Epithelial cell of esophagus (primary cell): Measurements from ENCODE around the gene USP48.
"Not testable (repeated sequence)": the region's sequence is repeated elsewhere in the genome, so short reads cannot be mapped to it uniquely, and the experiment has no call there.

Source experiments
- DNase-seq: peaks from one replicate; pipeline ENCODE4 v3.0.0; 2010; ENCODE audit warnings: low read depth
- H3K4me3 ChIP-seq: 2 replicates; pipeline ENCODE4 v1.5.1; 2011; ENCODE audit warnings: mild to moderate bottlenecking, low read length, control low read depth
- TF ChIP-seq, protein P1 (sequence below): IDR thresholded peaks from 2 replicates; pipeline ENCODE4 v1.5.1; 2011; ENCODE audit warnings: low read depth, mild to moderate bottlenecking, low read length, control low read depth, inconsistent platforms; ENCODE audit not compliant: insufficient read depth; ENCODE audit errors: missing control alignments

The USP48 gene

DNA sequence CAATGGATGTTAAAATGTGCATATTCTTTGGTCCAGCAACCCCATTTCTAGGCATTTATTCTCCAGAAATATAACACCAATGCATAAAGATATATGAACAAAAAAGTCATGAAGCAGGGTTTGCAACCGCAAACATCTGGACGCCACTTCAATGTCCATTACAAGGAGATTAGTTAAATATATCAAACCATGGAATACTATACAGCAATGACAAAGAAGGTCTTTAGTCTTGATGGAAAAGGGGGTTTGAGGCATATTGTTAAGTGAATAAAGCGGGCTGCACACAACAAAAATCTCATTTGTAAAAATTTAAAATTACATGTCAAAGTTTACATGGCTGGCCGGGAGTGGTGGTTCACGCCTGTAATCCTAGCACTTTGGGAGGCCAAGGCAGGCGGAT lies 145.4 kb downstream of the USP48 start:
- TF ChIP-seq, protein P1, sequence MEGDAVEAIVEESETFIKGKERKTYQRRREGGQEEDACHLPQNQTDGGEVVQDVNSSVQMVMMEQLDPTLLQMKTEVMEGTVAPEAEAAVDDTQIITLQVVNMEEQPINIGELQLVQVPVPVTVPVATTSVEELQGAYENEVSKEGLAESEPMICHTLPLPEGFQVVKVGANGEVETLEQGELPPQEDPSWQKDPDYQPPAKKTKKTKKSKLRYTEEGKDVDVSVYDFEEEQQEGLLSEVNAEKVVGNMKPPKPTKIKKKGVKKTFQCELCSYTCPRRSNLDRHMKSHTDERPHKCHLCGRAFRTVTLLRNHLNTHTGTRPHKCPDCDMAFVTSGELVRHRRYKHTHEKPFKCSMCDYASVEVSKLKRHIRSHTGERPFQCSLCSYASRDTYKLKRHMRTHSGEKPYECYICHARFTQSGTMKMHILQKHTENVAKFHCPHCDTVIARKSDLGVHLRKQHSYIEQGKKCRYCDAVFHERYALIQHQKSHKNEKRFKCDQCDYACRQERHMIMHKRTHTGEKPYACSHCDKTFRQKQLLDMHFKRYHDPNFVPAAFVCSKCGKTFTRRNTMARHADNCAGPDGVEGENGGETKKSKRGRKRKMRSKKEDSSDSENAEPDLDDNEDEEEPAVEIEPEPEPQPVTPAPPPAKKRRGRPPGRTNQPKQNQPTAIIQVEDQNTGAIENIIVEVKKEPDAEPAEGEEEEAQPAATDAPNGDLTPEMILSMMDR, result no peak
- no peak for DNase-seq
- no peak overlapping the region for H3K4me3 ChIP-seq

DNA sequence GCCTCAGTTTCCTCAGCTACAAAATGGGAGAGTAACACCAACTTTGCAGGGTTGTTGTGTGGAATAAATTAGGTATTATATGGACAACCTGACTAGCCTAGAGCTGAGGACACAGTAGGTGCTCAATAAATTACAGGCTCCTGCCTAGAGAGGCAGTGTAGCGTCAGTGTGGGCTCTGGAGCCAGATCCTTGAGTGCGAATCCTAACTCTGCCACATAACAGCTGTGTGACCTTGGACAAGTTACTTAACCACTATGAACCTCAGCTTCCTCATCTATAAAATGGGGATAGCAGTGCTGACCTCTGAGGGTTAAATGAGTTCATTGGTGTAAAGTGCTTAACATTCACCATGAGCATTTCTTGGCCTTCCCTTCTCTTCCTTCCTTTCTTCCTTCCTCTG lies 146.9 kb downstream of the USP48 start:
- TF ChIP-seq, protein P1, result no peak
- H3K4me3 ChIP-seq, result no peak overlapping the region
- no peak for DNase-seq

DNA sequence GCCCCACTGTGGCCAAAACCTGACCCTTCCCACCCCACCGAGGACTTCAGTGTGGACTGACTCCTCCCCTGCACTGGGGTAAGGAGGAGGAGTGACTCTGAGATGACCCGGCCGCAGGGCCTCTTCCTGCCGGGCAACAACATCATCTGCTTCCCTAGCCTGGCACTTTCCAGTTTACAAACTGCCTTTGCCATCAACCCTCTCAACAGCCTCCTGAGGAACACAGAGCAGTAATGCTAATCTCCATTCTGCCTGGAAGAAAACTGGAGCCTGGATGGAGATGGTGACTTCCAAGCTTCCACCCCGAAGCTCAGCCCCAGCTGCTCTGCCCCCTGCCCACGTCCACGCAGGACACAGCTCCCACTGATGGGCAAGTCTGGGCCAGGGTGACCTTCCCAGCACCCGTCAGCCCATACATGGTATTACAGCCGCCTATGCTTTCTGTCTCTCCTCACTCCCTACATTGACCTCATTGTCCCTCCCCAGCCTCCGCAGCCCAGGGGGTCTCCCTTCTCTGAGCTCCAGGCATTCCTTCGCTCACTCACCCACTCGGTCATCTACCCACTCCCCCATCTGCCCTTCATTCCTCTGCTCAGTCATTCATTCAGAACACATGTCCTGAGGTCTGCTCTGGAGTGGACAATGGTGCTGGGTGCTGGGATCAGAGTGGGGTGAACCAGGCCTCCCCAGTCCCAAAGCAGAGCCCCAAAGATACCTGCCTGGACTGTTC lies 148.0 kb downstream of the USP48 start:
- H3K4me3 ChIP-seq, result no peak overlapping the region
- TF ChIP-seq, protein P1, result no peak
- DNase-seq, result no peak

DNA sequence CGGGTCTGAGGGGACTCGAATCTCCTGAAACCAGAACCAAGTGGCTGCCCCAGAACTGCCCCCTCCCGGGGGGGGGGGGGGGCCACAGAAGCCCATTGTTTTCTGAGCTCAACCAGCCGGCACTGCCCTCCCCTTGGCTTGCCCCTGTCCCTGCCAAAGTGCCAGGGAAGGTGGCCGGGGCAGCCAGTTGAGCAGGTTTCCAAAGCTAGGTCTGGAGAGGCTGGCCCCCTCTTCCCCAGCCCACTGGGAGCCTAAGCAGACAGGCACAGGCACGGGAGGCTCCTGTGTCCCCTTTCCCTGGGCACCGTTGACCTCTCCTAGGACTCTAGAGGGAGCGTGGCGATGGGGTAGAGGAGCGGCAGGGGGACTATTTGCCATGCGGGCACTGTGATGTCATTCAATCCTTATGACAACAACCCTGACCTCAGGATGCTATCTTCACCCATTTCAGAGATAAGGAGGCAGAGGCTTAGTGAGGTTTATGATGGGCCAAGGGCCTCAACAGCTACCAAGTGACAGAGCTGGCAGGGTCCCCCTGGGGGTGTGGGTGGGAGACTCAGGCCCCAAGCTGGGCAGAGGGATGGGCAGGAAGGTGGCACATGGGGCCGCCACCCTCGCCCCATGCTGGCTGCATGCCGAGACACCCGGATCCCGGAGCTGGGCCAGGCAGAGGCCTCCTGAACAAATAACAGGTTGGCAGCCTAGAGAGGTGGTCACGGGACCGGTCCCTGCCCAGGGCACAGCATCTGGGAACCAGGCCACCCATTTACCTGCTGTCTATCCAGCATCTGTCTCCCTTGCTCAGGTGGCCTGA lies 148.8 kb downstream of the USP48 start:
- H3K4me3 ChIP-seq, result no peak overlapping the region
- no peak for DNase-seq
- TF ChIP-seq, protein P1, result no peak

DNA sequence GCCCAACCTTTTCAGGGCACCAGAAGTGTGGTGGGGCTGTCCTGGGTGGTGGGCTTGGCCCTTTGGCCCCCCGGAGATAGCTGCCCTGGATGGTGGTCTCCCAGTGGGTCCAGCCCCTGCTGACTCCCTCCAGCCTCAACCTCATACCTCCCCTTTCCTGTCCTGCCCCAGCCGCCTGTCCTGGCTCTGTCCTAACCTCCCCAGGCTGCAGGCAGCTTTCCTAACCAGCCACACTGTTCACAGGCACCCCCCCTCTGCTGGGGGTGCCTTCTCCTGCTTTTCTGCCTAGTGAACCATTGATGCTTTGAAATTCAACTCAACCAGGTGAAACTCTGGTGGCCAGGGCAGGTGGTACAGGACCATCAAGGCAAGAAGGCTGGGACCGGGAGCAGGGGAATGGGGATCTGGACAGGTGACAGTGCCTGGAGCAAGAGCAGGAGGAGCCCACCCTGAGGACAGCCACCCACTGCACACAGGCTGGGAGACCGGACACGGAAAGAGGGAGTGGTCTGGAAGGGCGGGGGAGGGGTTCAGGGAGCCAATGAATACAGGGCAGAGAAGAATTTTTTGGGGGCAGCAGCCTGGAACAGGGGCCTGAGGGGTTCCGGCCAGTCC lies 149.7 kb downstream of the USP48 start:
- no peak overlapping the region for H3K4me3 ChIP-seq
- TF ChIP-seq, protein P1, result no peak
- DNase-seq, result no peak

DNA sequence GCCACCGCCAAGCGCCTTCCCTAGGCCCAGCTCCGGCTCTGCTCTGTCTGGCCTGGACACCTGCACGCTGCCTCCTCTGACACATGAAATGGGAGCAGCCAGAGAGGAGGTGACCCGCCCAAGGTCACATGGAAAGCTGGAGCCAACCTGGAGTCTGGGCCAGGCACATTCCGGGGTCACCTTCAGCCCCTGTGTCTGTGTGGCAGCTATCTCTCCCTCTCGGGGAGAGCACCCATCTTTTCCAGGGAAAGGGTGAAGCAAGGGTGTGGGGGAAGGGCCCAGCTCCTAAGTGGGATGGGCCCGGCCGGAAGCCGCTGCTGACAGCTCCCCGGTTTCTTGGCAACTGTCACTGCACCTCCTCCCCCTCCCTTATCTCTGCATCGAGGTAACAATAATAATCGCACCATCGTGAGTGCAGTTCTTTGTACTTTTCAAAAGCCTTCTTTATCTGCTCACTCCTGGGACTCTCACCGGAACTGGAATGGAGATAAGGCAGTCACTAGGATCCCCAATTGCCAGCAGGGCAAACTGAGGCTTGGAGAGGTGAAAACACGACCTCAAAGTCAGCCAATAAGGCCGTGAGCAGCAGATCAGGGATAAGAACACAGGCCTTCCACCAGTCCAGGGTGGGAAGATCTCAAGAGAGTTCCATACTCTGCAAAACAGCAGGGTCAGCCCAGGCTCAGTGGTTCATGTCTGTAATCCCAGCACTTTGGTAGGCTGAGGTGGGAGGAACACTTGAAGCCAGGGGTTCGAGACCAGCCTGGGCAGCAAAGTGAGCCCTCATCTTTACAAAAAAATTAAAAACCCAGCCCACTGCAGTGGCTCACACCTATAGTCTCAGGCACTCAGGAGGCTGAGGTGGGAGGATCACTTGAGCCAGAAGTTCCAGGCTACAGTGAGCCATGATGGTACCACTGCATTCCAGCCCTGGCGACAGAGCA lies 150.7 kb downstream of the USP48 start:
- TF ChIP-seq, protein P1, result no peak
- DNase-seq, result no peak
- no peak overlapping the region for H3K4me3 ChIP-seq

DNA sequence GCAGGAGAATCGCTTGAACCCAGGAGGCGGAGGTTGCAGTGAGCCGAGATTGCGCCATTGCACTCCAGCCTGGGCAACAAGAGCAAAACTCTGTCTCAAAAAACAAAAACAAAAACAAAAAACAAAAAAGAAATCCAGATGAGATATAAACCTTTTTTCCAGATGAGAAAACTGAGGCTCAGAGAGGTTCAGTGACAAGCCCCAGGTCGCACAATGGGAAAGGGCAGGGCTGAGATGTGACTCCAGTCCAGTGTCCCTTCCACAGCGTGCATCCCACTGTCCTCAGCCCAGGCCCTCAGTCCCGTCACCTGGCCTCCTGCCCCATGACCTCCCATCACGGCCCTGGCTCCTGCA lies 151.4 kb downstream of the USP48 start:
- H3K4me3 ChIP-seq, result not testable (repeated sequence)

More for the DNA sequence above, 151.4 kb downstream of the USP48 start:
- DNase-seq, result not testable (repeated sequence)
